HG03280 (cell line): Measurements from ENCODE around the gene AATF.

Experiments used
- ATAC-seq: cut with Tn5 transposase; IDR thresholded peaks from one replicate; pipeline ENCODE4 v1.9.1; 2021; ENCODE audit warnings: mild to moderate bottlenecking, moderate library complexity; ENCODE audit not compliant: unreplicated experiment

The AATF gene

DNA sequence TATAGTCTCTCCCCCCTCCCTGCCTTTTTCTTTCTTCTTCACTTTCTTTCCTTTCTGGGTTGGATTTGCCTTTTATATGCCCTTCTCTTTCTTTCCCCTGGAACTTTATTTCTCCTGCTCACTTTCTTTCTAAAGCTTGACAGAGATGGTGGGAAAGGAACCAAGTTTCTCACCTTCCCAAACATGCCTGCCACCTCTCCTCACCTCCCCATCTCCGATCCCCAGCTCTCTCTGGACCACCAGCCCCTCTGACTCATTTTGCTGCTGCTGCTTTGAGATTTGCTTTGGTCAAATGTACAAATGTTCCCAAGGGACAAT is 18.2 kb upstream of the AATF start:
- no peak for ATAC-seq

DNA sequence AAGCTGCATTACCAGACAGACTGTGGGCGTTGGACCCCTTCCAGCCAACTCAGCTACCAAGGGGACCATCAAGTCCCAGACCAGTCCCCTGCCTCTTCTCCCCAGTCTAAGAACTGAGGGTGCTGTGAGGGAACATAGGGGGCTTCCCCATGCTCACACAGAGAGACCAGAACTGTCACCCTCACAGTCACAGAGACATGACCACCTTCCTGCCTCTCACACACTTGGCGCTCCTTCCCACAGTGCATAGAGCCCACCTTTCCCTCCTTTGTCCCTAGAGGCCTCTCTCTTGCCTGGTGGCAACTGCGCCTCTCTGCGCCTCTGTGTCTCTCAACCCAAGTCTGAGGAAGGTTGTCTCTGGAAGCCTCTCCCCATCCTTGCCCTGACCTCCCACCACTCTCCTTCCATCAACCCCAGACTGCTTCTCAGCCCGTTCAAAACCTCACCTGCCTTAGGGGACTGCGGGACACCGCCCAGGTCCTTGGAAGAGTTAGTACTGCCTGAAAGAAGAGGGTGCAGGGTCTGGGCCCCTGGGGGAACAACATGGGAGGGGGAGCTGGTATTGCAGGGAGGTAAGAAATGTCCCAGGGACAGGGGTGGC is 17.6 kb upstream of the AATF start:
- no peak for ATAC-seq

DNA sequence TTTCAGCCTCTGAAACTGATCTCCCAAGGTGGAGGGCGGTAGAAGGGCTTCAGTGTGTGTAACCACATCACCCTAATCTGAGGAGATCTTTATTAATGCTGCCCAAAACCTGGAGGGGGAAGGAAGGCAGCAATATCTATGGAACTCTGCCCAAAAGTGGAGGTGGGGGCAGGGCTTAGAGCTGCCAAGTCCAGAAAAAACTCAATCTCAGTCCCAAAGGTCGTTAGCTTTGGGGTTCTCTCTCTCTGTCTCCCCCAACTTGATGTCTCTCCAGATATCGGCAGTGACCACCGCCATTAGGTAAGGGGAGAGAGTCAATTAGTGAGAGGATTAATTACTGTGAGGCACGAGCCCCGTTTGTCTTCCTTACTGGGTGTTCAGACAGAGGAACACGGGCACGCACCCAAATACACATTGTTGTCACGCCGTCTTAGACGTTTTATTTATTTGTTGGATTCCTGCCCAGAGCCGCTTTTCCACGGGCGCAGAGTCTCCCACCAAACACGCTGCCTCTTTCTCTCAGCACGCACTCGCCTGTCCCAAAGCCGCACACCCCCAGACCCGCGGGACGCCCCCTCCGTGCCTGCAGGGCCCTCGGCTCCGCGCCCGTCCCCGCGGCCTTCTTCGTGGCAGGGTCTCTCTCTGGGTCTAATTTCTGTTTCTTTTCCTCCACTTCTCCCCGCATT is 16.9 kb upstream of the AATF start:
- no peak for ATAC-seq

DNA sequence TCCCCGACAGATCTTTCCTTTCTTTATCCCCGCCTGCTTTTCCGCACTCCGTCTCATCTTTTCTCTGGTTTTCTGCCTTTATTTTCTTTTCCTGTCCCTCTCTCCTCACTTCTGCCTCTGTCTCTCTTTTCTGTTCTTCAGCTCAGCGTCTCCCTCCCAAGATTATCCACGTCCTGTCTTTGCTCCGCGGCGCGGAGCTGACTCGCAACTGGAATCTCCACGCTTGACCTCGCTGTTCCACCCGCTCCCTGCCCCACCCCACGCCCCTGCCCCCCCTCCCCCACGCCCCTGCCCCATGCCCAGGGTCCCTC is 16.4 kb upstream of the AATF start:
- no peak for ATAC-seq

DNA sequence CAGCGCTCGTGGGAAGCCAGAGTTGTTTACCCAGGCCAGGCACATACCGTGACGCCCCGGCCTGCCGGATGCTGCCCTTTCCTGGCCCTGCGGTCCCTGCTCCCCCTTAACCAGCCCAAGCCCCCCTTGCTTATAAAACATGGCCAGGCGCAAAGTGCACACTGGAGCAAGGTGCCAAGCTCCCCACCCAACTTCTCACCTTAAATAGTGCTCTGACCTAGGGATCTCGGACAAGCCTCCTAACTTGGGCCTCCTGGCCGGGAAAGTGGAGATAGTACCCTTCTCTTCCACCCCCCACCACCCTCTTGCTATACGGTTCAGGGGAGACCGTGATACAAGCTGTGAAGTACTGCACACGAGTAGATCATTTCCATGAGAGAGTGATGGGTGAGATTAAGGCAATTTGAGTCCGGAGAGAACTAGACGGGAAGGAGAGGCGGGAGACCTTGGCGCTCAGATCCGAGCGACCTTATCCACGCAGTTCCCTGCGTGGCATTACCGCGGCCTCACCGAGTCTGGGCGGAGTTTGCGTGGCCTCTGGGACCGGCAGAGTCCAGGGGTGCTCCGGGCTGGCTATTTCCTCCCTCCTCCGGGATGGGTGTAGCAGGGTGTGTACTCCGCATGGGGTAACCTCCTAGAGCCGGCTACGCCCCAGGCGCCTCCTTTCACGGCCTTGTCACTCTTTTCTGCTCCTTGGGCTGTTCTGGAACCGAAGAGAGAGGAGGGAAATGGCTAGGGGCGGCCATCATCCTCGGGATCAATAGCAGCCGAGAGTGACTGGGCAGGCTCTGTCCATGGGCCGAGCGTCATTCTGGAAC is 15.9 kb upstream of the AATF start:
- no peak for ATAC-seq

DNA sequence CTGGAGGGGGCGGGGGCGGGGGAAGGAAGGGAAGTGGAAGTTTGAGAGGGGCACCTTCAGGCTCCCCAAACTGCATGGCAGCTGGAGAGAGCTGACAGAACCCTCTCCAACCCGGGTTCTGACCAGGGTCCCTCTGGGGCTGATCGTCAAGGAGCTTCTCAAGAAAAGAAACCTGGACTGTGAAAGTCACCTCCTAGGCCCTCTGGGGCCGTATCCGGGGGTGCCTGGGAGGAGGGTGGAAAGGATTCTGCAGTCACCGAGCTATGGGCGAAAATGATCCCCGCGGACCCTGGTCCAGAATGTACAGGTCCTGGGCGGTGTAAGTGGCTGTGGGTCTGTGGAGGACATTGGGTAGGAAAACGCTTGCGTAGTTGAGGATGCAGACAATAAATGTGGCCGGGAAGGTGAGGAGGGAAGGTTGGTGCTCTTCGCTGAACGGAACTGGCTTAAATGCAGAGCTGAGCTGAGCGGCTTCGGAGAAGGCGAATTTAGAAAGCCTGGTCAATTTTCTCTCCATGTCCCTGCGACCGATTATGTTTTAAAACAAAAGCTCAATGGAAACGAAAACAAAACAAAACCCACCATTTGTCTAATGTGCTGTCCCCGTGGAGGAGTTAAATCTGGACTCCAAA is 15.1 kb upstream of the AATF start:
- ATAC-seq = no peak

DNA sequence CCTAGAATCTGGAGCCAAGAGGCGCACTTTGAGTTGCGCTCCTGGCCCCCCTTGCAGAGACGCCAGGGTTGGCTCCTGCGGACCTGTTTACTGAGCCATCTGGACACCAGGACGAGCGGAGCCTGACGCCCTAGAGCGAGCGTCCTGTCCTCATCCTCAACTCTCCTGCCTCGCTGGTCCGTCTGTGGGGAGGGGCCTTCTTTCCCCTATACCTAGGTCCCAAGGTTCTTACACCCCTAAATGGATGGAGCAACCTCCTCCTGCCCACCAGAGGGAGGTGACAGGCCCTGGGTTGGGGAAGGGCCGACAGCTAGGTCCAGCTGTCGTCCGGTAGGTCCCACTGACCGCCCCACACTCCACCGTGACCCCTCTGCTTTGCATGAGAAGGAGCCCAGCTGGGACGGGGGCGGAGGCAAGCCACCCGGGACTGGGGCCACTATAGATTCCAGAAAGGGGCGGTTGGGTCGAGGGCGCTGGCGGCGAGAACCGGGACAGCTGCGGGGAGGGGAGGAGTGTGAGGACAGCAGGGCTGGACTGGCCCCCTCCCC is 14.5 kb upstream of the AATF start:
- no peak for ATAC-seq

DNA sequence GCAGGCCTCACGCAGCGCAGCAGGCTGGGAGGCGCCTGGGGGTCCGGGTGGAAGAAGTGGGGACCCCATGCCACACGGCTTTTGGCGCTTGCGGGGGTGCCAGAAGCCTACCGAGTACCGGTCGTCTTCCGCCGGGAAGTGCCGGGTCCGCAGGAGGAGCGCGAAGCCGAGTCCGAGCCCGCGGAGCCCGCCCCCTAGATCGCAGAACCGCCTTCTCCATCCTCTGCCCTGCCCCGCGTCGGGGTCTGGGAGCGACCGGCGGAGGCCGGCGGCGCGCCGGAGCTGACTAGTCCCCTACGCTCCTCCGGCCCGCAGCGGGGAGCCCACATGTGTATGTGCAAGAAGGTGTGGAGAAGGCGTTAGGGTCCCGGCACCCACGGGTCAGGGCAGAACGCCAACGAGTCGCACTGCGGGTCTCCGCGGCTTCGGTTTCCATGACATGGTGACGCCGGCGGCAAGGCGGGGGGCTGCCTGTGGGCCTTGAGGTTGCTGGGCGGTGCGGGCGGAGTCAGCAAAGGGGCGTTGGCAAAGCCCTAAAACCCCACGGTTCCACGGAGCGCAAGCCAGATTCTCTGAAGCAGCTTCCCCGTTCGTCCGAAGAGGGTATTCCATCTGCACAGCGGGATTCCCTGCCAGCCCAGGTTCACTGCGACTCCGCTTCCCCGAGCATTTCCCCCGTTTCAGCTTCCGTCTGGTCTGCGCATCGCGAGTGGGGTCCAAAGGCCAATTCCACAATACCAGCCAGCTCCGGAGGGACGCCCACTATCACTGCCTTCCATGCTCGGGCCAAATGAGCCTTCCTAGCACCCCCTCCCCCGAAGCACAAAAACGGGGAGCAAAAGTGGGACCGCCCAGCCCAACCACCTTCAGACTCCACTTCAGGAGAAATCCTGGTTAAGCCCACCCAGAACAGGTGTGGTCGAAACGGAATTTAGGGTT is 13.8 kb upstream of the AATF start:
- no peak for ATAC-seq

DNA sequence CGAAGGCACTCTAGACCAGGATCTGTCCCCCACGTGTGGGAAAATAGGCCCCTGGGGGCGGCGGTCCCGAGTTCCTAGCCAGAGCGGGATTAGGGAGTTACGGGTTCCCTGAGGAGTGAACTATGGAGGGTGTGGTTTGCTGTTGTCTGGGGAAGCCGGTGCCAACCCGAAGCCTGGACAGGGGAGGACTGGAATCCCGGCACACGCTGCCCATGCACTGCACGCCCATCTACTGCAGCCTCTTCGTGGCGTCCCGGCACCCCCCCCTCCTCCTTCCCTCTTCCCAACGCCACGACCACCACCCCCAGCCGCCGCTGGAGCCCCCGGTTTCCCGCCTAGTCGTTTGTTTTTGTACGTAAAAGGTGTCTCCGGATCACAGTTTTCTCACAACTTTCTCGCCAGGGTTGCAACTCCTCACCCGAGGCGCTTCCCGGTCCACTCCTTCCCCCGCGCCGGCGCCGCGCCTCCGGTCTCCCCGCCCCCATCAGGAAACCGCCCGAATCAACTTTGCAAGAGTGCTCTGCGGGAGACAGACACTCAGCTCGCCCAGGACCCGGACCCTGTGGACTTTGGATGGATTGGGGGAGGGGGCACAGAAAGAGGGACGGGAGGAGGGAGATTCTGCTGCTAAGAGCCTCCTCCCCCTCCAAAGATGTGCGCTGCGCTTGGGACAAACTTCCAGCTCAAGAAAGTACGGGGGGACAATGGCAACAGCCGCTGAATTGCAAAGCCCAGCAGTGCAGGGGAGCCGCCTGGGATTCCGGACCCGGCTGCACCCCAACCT is 12.9 kb upstream of the AATF start:
- no peak for ATAC-seq

DNA sequence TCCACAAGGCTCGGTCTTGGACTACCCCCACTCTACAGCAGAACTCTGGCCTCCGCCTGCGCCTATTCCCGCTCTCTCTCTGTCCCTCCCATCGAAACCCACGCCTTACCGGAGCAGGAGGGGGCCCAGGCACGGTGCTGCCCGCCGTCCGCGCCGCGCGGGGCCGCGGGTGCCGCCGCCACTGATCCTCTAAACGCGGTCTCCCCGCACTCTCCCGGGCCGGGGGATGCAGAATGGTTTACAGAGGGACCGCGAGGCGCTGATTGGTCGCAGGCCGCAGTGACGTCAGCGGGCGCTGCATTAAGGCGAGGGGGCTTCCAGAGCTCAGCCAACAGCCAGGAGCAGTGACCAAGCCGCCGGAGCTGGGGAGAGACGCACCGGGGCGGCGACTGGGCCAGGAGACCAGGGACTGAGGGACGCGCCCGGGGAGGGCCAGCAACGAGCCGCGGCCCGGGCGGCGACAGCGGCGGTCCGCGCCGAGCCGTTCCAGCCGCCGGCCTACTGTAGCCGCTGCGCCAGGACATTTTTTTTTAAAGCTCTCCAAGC is 12.2 kb upstream of the AATF start:
- no peak for ATAC-seq

DNA sequence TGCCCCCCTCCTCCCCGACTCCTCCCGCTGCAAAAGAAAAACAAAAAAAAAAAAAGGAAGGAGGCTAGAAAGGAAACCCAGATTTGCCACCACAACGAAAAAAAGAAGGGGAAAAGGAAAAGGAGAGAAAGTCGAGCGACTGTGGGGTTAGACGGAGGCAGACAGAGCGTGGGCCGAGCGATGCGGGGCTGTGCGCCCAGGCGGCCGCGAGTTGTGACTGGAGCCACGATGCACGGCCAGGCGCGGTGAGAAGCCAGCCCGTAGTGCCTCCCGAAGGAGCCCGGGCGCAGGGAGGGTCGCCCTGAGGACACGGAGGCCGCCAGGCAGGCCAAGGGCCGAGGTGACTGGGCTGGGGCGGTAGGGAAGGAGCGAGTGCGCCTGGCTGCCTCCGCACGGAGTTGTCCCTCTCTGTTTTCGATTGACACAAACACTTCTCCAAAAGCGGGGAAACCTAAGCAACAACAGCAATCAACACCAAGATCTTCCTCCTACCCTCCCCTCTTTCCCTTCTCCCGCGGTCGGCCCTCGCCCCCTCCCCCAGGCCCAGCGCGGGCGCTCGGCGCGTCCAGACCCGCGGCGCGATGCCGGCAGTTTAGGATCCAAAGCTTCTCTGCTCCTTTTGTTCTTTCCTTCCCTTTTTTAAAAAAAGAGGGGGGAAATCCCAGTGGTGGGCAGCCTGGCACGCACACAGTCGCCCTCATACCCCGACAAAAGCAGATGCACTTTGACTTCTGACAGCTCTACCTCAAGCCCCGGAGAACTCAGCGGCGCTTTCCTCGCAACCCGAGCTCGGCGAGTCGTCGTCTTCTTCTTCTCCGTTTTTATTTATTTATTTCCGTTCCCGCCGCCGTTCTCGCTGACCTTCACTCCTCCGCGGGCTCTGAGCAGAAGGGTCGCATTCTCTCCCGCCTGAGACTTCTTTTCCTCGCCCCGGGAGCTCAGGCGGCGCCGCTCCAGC is 11.5 kb upstream of the AATF start, which contains the start of gene LHX1:
TSS of gene LHX1 (plus strand) at position 475 of the 958 bp plus-strand sequence. CDS start 723 bp downstream, outside the sequence.
- no peak for ATAC-seq

DNA sequence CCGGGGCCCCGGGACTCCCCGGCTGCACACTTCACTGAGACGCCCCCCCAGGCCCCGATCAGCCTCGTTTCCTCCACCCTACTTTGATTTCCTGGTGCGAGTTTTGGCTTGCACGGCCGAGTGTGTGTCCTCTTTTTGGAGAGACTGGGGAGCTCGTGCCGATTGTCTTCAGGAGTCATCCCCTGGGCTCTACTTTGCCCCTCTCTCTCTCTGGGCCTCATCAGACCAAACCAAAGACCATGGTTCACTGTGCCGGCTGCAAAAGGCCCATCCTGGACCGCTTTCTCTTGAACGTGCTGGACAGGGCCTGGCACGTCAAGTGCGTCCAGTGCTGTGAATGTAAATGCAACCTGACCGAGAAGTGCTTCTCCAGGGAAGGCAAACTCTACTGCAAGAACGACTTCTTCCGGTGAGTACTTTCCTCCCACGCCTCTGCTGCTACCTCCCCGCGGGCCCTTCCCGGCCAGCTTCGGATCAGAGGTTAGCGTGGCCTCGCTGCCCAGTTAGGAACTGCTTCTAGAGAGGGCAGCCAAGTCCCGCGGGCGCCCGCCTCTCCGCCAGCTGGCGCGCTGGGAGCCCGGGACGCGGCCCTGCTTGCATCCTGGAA is 10.7 kb upstream of the AATF start:
- ATAC-seq = no peak

DNA sequence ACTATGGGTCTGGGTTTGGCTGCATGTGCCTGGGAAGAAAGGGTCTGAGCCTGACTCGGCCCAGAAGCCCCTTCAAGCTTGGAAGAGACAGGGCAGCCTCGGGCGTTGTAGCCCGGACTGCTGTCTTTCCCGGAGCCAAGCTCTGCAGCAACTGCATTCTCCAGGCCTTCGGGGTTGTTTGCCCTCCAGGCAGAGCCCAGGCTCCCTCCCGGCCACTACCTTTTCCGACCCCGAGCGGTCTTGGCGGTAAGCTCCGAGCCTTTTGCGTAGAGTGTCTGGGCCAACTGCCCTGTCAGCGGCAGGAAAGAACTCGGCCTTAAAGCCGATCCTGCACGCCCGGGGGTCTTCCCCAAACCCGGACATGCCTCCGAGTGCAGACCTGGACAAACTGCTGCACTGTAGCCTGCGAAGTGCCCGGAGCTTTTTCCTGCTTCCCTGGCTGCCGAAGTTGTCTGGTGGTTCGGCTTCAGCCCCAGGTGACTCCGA is 10.1 kb upstream of the AATF start:
- ATAC-seq = no peak

DNA sequence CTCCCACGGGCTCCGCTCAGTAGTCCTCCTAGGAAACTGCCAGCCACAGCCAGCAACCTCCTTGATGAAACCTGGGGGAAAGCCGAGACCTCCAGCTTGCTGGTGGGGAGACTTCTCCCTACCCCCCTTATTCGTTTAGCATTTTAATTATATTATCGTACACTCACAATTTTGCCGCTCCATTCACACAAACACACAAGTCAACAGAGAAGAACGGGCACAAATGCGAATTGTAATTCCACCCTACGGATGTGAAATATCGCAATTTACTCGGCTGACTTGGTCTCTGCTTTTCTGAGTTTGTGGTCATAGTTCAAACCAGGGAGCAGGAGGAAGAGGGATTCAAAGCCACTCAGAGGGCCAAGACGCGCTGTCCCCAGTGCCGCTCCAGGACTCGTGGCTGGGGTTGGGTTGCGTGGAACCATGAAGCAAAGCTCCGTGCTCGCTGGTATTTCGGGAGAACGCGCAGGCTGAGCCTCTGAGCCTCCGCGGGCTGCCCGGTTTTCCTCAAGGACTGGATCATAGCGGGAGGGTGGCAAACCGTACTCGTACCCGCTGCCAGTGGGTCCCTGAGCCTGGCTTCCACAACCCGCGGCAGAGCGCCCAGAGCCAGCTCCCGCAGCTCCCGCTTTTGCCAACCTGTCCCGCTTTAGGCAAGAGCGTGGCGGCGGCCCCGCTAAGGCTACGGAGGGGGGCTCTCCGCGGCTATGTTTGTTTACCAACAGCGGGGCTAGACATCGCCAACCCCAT is 9.5 kb upstream of the AATF start:
- ATAC-seq = no peak

DNA sequence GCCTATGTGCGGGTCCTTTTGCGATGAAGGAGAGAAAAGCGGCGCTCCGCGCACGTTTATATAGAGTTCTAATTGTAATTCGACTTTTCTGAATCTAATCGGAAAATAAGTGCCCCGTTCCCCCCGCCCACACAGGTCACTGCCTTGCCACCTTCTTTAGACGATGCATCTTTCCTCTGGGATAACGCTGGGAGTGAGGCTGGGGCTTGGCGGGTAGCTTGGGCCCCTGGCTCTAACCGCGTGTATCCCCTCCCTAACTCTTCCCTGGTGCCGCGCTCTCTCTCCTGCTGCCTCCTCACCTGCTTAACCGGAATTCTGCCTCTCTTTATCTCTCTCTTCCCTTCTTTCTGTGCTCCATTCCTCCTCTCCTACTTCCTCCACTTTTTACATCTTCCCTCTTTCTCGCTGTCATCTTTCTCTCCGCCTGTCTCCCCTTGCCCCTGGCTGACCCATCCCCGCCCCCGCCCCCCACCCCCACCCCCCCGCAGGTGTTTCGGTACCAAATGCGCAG is 8.9 kb upstream of the AATF start:
- ATAC-seq = no peak

DNA sequence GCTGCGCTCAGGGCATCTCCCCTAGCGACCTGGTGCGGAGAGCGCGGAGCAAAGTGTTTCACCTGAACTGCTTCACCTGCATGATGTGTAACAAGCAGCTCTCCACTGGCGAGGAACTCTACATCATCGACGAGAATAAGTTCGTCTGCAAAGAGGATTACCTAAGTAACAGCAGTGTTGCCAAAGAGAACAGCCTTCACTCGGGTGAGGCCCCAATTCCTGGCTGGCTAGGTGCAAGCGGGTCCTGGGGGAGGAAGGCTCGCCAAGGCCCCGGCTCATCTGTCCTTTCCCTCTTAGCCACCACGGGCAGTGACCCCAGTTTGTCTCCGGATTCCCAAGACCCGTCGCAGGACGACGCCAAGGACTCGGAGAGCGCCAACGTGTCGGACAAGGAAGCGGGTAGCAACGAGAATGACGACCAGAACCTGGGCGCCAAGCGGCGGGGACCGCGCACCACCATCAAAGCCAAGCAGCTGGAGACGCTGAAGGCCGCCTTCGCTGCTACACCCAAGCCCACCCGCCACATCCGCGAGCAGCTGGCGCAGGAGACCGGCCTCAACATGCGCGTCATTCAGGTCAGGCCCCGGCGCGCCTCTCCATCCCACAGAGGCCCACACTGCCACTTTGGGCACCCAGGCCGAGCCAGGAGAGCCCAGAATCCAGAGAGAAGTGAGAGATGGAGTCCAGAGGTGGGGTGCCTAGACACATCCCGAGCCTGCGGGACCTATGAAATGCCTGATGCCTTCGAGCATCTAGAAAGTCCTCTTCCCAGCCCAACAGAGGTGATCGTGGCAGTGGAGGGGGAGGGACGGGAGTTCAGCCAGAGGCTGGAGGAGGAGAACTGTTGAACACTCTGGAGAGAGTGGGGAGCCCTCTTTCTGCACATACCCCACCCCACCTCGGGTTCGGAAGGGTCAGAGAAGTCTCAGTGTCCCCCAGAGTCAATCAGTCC is 8.2 kb upstream of the AATF start:
- ATAC-seq = no peak
